Fibroblast of the aortic adventitia (primary cell): ENCODE data around the gene ANKIB1. TPM values are rescaled to one million over a fixed set of nuclear protein-coding genes. Genes with fewer than 3 reads are reported as not detected.
"Not testable (repeated sequence)": the region's sequence is repeated elsewhere in the genome, so short reads cannot be mapped to it uniquely, and the experiment has no call there.

Source experiments
- DNase-seq: peaks from one replicate; pipeline ENCODE4 v3.0.0-alpha.2; 2010; ENCODE audit warnings: low read depth
- H3K4me3 ChIP-seq: 2 replicates; pipeline ENCODE4 v1.5.1; 2011; ENCODE audit warnings: low read depth, mild to moderate bottlenecking, control low read depth, low read length, moderate library complexity
- total RNA-seq: library from RNA; depleted of rRNA; stranded (reverse); fragments of >200 nt; gene quantifications from 2 replicates; pipeline ENCODE4 v1.2.3, GENCODE V29; 2012; ENCODE audit warnings: low replicate concordance
- TF ChIP-seq, protein P1 (sequence below): IDR thresholded peaks from 2 replicates; pipeline ENCODE4 v1.5.1; 2011; ENCODE audit warnings: mild to moderate bottlenecking, low read length, control low read depth, inconsistent platforms; ENCODE audit not compliant: insufficient read depth

ANKIB1 gene
- total RNA-seq, 1 donor: 75.8 TPM

DNA sequence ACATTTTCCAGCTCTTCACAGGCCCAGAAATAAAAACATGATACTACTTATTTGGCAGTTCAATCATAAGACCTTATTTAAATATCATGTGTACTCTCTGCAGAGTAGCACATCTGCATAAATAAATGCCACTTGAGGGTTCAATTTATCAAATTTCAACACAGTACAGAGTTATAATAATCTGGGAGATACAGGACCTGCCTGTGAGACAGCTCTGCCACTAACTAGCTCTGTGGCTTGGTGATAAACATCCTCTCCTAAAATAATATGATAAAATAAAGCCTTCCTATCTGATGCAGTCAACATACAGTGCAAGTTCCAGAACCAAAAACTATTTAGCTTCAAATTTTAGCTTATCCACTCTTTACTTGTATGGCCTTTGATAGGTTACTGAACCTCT is 110.6 kb downstream of the ANKIB1 start:
- no peak for DNase-seq
- TF ChIP-seq, protein P1, sequence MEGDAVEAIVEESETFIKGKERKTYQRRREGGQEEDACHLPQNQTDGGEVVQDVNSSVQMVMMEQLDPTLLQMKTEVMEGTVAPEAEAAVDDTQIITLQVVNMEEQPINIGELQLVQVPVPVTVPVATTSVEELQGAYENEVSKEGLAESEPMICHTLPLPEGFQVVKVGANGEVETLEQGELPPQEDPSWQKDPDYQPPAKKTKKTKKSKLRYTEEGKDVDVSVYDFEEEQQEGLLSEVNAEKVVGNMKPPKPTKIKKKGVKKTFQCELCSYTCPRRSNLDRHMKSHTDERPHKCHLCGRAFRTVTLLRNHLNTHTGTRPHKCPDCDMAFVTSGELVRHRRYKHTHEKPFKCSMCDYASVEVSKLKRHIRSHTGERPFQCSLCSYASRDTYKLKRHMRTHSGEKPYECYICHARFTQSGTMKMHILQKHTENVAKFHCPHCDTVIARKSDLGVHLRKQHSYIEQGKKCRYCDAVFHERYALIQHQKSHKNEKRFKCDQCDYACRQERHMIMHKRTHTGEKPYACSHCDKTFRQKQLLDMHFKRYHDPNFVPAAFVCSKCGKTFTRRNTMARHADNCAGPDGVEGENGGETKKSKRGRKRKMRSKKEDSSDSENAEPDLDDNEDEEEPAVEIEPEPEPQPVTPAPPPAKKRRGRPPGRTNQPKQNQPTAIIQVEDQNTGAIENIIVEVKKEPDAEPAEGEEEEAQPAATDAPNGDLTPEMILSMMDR: no peak
- H3K4me3 ChIP-seq: no peak overlapping the region

DNA sequence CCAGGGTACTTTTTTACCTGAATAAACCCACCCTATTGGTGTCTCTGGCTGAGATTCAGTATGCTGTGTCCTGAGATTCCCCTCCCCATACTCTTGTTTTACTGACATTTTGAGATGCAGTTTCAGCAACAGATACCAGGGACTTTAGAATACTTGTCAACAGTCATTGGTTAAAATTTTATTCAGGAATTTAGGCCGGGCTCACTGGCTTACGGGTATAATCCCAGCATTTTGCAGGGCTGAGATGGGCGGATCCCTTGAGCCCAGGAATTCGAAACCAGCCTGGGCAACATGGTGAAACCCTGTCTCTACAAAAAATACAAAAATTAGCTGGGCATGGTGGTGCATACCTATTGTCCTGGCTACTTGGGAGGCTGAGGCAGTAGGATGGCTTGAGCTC is 111.5 kb downstream of the ANKIB1 start:
- no peak overlapping the region for H3K4me3 ChIP-seq
- TF ChIP-seq, protein P1: no peak
- no peak for DNase-seq

DNA sequence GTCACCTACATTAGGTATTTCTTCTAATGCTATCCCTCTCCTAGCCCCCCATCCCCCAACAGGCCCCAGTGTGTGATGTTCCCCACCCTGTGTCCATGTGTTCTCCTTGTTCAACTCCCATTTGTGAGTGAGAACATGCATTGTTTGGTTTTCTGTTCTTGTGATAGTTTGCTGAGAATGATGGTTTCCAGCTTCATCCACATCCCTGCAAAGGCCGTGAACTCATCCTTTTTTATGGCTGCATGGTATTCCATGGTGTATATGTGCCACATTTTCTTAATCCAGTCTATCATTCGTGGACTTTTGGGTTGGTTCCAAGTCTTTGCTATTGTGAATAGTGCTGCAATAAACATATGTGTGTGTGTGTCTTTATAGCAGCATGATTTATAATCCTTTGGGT is 113.4 kb downstream of the ANKIB1 start:
- DNase-seq, H3K4me3 ChIP-seq: not testable (repeated sequence)

DNA sequence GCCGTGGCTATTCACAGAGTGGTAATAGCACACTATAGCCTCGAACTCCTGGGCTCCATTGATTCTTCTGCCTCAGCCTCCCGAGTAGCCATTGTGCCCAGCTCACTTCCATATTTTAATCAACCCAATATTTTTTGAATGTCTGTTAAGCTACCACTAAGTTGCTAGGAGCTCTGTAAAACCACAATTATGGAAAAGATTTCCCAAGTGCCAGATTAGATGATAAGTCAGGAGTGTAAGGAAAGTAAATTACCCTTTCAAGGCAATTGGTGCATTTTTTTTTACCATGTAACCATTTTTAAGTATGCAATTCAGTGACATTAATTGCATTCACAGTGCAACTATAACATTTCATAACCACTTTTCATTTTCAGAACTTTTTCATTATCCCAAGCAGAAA is 114.0 kb downstream of the ANKIB1 start:
- no peak overlapping the region for H3K4me3 ChIP-seq
- TF ChIP-seq, protein P1: no peak
- DNase-seq: peak; percentile 66

DNA sequence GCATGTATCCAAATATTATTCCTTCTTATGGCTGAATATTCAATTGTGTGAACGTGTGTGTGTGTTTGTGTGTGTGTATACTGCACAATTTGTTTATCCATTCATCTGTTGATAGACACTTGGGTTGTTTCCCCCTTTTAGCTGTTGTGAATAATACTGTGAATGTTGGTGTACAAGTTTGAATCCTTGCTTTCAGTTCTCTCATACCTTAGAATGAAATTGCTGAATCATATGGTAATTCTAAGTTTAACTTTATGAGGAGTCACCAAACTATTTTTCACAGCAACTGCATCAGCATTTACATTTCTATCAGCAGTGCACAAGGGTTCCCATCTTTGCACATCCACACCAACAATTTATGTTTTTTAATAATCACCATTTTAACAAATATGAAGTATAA is 114.6 kb downstream of the ANKIB1 start:
- TF ChIP-seq, protein P1: no peak
- no peak overlapping the region for H3K4me3 ChIP-seq
- peak; percentile 48 for DNase-seq

DNA sequence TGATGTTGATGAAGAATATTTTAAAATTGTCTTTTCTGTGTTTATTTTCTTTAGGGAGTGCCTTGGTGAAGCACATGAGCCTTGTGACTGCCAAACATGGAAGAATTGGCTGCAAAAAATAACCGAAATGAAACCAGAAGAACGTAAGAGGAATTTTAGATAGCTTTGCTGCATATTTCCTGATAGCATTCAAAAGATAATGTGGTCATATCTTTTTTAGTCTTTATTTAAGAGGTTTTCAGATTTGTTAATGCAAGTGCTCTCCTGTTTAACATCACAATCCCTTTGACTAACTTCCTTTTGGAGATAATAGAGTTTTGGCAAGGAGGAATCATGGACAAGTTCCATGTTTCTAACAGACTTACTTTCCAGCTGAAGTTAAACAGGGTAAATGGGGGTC is 116.4 kb downstream of the ANKIB1 start:
- H3K4me3 ChIP-seq: no peak overlapping the region
- peak; percentile 96 for DNase-seq
- TF ChIP-seq, protein P1: no peak

DNA sequence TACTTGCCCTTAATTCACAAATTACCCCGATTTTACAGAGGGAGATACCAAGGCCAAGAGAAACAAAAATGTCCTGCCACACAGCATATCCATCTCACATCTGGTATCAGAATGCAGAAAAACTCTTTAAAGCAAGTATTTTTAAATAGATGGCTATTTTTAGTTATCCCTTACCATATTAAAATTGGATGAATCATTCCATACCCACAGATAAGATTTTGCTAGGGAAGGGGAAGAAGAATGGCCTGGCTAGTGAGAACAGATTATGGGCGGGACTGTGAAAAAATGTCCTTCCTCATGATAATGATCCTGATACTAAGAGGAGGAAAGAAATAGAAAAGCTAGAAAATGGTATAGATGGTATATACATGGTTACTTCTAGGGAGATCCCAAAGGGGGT is 121.0 kb downstream of the ANKIB1 start:
- no peak overlapping the region for H3K4me3 ChIP-seq
- TF ChIP-seq, protein P1: no peak
- peak; percentile 81 for DNase-seq

DNA sequence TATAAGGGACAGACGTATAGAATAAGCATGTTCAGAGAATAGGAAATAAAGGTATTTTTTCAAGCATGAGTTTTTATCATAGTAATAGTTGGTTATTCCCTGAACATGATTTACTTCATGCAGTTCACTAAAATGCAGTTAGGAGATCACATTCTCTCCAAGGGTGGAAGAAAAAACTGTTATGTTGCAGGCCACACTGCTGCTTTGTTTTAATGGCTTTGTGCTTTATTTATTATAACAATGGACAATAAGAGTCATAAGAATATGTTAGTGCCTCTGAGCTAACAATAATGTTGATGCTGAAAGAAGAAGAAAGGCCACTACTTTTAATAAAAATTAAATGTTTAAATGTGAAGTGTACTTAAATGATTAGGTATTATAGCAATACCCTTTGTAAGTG is 123.0 kb downstream of the ANKIB1 start:
- TF ChIP-seq, protein P1: no peak
- no peak overlapping the region for H3K4me3 ChIP-seq
- no peak for DNase-seq
